CD4-positive, CD25-positive, alpha-beta regulatory T cell (primary cell): ENCODE measurements around the gene RASSF4. TPM values are rescaled to one million over a fixed set of nuclear protein-coding genes. Genes with fewer than 3 reads are reported as not detected.
A peak's percentile ranks its signal among the peaks of the same experiment; 100 is the strongest.

Experiments used
- ATAC-seq, 2 donors: fragments of 150-1000 bp; cut with Tn5 transposase; one replicate each; pipeline ENCODE4 v1.10.0; 2021; ENCODE audit warnings: low read depth in 2 of 2, moderate number of reproducible peaks in 2 of 2, moderate library complexity in 1 of 2
- DNase-seq, 3 donors: peaks; one replicate each; pipeline versions ENCODE4 v3.0.0 to v3.0.0-alpha.2; 2012 to 2022; ENCODE audit warnings: mixed read lengths in 1 of 3
- H3K27ac ChIP-seq: one replicate; pipeline ENCODE4 v1.7.0; 2013; ENCODE audit warnings: mild to moderate bottlenecking, low read length; ENCODE audit not compliant: insufficient read depth, poor library complexity, severe bottlenecking
- H3K27me3 ChIP-seq: one replicate; pipeline ENCODE4 v1.7.0; 2013; ENCODE audit warnings: low read length; ENCODE audit not compliant: control insufficient read depth, insufficient read depth
- H3K36me3 ChIP-seq: one replicate; pipeline ENCODE4 v1.7.0; 2013; ENCODE audit warnings: mild to moderate bottlenecking, low read length, moderate library complexity; ENCODE audit not compliant: control insufficient read depth, insufficient read depth
- H3K4me1 ChIP-seq: 2 replicates; pipeline ENCODE4 v1.7.0; 2013; ENCODE audit warnings: mild to moderate bottlenecking, low read length; ENCODE audit not compliant: insufficient read depth, control insufficient read depth, poor library complexity, severe bottlenecking
- H3K4me3 ChIP-seq: one replicate; pipeline ENCODE4 v1.7.0; 2013; ENCODE audit warnings: low read depth, mild to moderate bottlenecking, low read length, moderate library complexity
- H3K9me3 ChIP-seq, 2 experiments: 1 replicate in 1 of 2; 2 replicates in 1 of 2; pipeline ENCODE4 v1.7.0; 2013; ENCODE audit warnings: low read length in 2 of 2, mild to moderate bottlenecking in 1 of 2, moderate library complexity in 1 of 2; ENCODE audit not compliant: control insufficient read depth in 2 of 2
- H3K27ac Mint-ChIP-seq, 3 donors: one replicate each; pipeline ENCODE4 v1.8.0; 2020 to 2022; ENCODE audit warnings: mild to moderate bottlenecking in 3 of 3, mixed read lengths in 3 of 3, moderate library complexity in 2 of 3
- H3K27me3 Mint-ChIP-seq: one replicate; pipeline ENCODE4 v1.8.0; 2022; ENCODE audit warnings: mild to moderate bottlenecking, mixed read lengths
- H3K36me3 Mint-ChIP-seq: one replicate; pipeline ENCODE4 v1.8.0; 2020; ENCODE audit warnings: mixed read lengths
- H3K4me1 Mint-ChIP-seq, 4 donors: one replicate each; pipeline ENCODE4 v1.8.0; 2020 to 2022; ENCODE audit warnings: mixed read lengths in 4 of 4, mild to moderate bottlenecking in 1 of 4
- H3K4me3 Mint-ChIP-seq, 4 donors: one replicate each; pipeline ENCODE4 v1.8.0; 2020 to 2022; ENCODE audit warnings: mild to moderate bottlenecking in 4 of 4, mixed read lengths in 4 of 4, moderate library complexity in 3 of 4
- H3K9me3 Mint-ChIP-seq, 7 donors: one replicate each; pipeline ENCODE4 v1.8.0; 2020 to 2022; ENCODE audit warnings: mixed read lengths in 7 of 7, mild to moderate bottlenecking in 3 of 7, moderate library complexity in 2 of 7
- polyA plus RNA-seq, 4 donors: library from polyadenylated mRNA; unstranded; fragments of 300-500 nt; fragmentation: Illumina TruSeq; gene quantifications; one replicate each; pipeline ENCODE4 v1.2.3, GENCODE V29; 2021
- total RNA-seq: library from RNA; stranded (reverse); gene quantifications from one replicate; pipeline ENCODE4 v1.2.3, GENCODE V29; 2022

RASSF4 gene
- total and polyA plus RNA-seq, 5 donors from 2014 or later = 0.37 to 1.3 (median 0.53) TPM; not detected in 1

GRCh38 chr10:44954042-44954441, 5.6 kb upstream of the RASSF4 start:
- no peak overlapping the region for H3K27ac ChIP-seq
- peaks cover 3% of the 10 kb centered on the region for H3K36me3 ChIP-seq
- peaks cover 6 to 30% (median 20%) of the 10 kb centered on the region in 4 donors for H3K4me1 Mint-ChIP-seq
- no peak for DNase-seq
- no peaks in the 10 kb centered on the region for H3K9me3 ChIP-seq
- H3K27me3 Mint-ChIP-seq = no peaks in the 10 kb centered on the region
- no peak overlapping the region for H3K4me3 ChIP-seq
- peaks cover 20% of the 10 kb centered on the region for H3K36me3 Mint-ChIP-seq
- no peaks in the 10 kb centered on the region for H3K27me3 ChIP-seq
- no peaks in the 10 kb centered on the region for H3K9me3 Mint-ChIP-seq
- ATAC-seq = no peak
- H3K27ac Mint-ChIP-seq = no peak overlapping the region
- H3K4me1 ChIP-seq = peaks cover 9% of the 10 kb centered on the region
- H3K4me3 Mint-ChIP-seq = no peak overlapping the region

- peaks cover 3% of the 10 kb centered on the region for H3K36me3 ChIP-seq
- H3K4me1 Mint-ChIP-seq = peaks cover 6 to 33% (median 23%) of the 10 kb centered on the region in 4 donors
- H3K36me3 Mint-ChIP-seq = peaks cover 20% of the 10 kb centered on the region
- ATAC-seq (no peak), DNase-seq (no peak)
- H3K27ac Mint-ChIP-seq = peak overlapping the region in 1 of 3 donors; percentile 64
- no peak overlapping the region for H3K27ac ChIP-seq
- no peak overlapping the region for H3K4me3 Mint-ChIP-seq
- H3K4me3 ChIP-seq = no peak overlapping the region
- no peaks in the 10 kb centered on the region for H3K9me3 ChIP-seq
- no peaks in the 10 kb centered on the region for H3K27me3 Mint-ChIP-seq
- H3K9me3 Mint-ChIP-seq = no peaks in the 10 kb centered on the region
- H3K4me1 ChIP-seq = peaks cover 14% of the 10 kb centered on the region
- H3K27me3 ChIP-seq = no peaks in the 10 kb centered on the region
Observed at GRCh38 chr10:44954962-44955361, 4.6 kb upstream of the RASSF4 start.

DNA sequence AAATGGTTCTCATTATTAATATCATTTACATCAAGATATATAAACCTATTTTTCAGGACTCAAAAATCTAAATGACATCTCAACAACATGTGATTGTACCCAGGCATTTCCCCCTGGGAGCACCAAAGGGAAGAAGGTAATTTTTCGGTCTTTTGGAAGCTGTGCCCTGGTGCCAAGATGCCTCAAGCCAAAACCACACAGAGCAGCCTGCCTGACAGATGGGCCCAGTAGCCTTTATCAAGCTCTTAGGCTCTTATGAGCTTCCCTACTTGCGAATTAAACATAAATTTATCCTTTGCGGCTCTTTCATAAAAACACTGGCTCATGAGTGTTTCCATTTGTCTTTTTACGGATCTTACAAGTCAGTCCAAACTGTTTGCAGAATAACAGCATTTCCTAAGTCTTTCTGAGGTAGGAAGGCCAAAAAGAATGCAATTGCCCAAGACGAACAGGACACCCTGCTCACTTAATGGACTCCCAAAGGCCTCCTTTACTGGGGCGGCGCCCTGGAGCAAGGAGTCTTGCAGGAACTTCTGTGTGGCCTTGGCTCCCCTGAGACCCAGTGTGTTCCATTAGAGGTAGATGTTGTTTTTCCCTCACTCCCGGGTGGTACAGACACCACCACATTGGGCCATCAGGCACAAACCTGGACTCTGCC, 4.1 kb upstream of the RASSF4 start:
- Mint-ChIP-seq H3K4me3 (peak overlapping the region in 2 of 4 donors; percentile 1 to 31), H3K27me3 (no peaks in the 10 kb centered on the region), H3K4me1 (peaks cover 6 to 38% (median 25%) of the 10 kb centered on the region in 4 donors), H3K9me3 (no peaks in the 10 kb centered on the region), H3K36me3 (peaks cover 20% of the 10 kb centered on the region), H3K27ac (no peak overlapping the region)
- no peaks in the 10 kb centered on the region for H3K27me3 ChIP-seq
- DNase-seq = no peak
- H3K27ac ChIP-seq = no peak overlapping the region
- peaks cover 3% of the 10 kb centered on the region for H3K36me3 ChIP-seq
- no peak overlapping the region for H3K4me3 ChIP-seq
- no peaks in the 10 kb centered on the region for H3K9me3 ChIP-seq
- no peak for ATAC-seq
- H3K4me1 ChIP-seq = peaks cover 18% of the 10 kb centered on the region

- Mint-ChIP-seq H3K27me3 (no peaks in the 10 kb centered on the region), H3K4me3 (peak overlapping the region in 1 of 4 donors; percentile 31)
Observed at GRCh38 chr10:44956226-44956625, 3.4 kb upstream of the RASSF4 start.

GRCh38 chr10:44956717-44957706, 2.6 kb upstream of the RASSF4 start:
- no peaks in the 10 kb centered on the region for H3K27me3 Mint-ChIP-seq
- H3K36me3 ChIP-seq = peaks cover 3% of the 10 kb centered on the region
- no peak overlapping the region for H3K4me3 ChIP-seq
- H3K27ac ChIP-seq = no peak overlapping the region
- H3K36me3 Mint-ChIP-seq = peaks cover 17% of the 10 kb centered on the region
- H3K27me3 ChIP-seq = no peaks in the 10 kb centered on the region
- H3K4me1 Mint-ChIP-seq = peaks cover 6 to 45% (median 29%) of the 10 kb centered on the region in 4 donors
- DNase-seq = no peak
- H3K9me3 ChIP-seq = no peaks in the 10 kb centered on the region
- H3K27ac Mint-ChIP-seq = peak overlapping the region; percentile 33 to 82 (median 72)
- no peak for ATAC-seq
- no peaks in the 10 kb centered on the region for H3K9me3 Mint-ChIP-seq
- peaks cover 18% of the 10 kb centered on the region for H3K4me1 ChIP-seq
- H3K4me3 Mint-ChIP-seq = peak overlapping the region in 3 of 4 donors; percentile 38 to 95 (median 90)

More at GRCh38 chr10:44956226-44956625, 3.4 kb upstream of the RASSF4 start:
- H3K36me3 ChIP-seq = peaks cover 3% of the 10 kb centered on the region
- ATAC-seq (no peak), DNase-seq (no peak)
- H3K27me3 ChIP-seq = no peaks in the 10 kb centered on the region
- peaks cover 20% of the 10 kb centered on the region for H3K36me3 Mint-ChIP-seq
- peaks cover 6 to 45% (median 29%) of the 10 kb centered on the region in 4 donors for H3K4me1 Mint-ChIP-seq
- no peak overlapping the region for H3K4me3 ChIP-seq
- no peak overlapping the region for H3K27ac ChIP-seq
- no peaks in the 10 kb centered on the region for H3K9me3 ChIP-seq
- peak overlapping the region in 1 of 3 donors; percentile 51 for H3K27ac Mint-ChIP-seq
- H3K4me1 ChIP-seq = peaks cover 18% of the 10 kb centered on the region
- no peaks in the 10 kb centered on the region for H3K9me3 Mint-ChIP-seq

DNA sequence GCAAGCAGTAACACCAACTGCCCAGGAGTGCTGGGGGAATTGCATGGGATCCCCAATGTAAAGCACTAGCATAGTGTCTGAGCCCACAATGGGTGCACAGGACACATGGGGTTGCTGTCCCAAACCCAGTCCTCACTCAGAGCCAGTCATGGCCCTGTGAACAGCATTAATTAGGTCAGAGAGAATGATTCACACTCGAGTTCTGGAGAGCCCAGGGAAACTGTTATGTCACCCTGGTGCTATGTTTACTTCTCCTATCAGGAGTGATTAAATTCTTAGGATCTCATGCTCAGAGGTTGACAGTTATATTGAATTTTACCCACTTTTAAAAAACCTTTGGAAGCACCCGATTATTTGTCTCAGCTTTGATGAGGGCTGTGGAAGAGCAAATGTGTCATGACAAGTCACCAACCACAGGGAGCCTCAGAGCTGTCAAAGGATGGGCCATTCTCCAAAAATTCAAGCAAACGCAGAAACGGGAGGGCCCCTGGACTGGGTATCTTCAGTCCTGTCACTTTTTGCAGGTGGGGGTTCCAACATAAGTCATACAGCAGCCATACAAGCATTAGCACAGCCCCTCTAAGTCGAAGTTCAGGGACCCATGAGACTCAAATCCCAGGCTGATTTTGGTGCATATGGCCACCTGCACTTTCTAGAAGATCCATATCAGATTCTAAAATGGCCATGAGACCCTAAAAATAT, 1.3 kb upstream of the RASSF4 start:
- Histone ChIP-seq H3K9me3 (no peaks in the 10 kb centered on the region), H3K27ac (no peak overlapping the region), H3K36me3 (peaks cover 3% of the 10 kb centered on the region), H3K4me1 (peaks cover 18% of the 10 kb centered on the region), H3K4me3 (peak overlapping the region; percentile 90), H3K27me3 (no peaks in the 10 kb centered on the region)
- H3K9me3 Mint-ChIP-seq = no peaks in the 10 kb centered on the region
- H3K4me3 Mint-ChIP-seq = peak overlapping the region; percentile 89 to 95 (median 90)
- ATAC-seq (no peak), DNase-seq (no peak)
- peaks cover 17% of the 10 kb centered on the region for H3K36me3 Mint-ChIP-seq
- peak overlapping the region; percentile 72 to 85 (median 84) for H3K27ac Mint-ChIP-seq
- H3K4me1 Mint-ChIP-seq = peaks cover 6 to 45% (median 29%) of the 10 kb centered on the region in 4 donors
- no peaks in the 10 kb centered on the region for H3K27me3 Mint-ChIP-seq

GRCh38 chr10:44958898-44959246, 730 bp upstream of the RASSF4 start:
- Mint-ChIP-seq H3K9me3 (no peaks in the 10 kb centered on the region), H3K4me1 (peaks cover 6 to 45% (median 28%) of the 10 kb centered on the region in 4 donors), H3K4me3 (peak overlapping the region; percentile 89 to 95 (median 90)), H3K27ac (peak overlapping the region in 2 of 3 donors; percentile 72 to 85), H3K27me3 (no peaks in the 10 kb centered on the region), H3K36me3 (peaks cover 17% of the 10 kb centered on the region)
- Histone ChIP-seq H3K4me1 (peaks cover 18% of the 10 kb centered on the region), H3K27ac (no peak overlapping the region), H3K9me3 (no peaks in the 10 kb centered on the region), H3K36me3 (peaks cover 3% of the 10 kb centered on the region), H3K27me3 (no peaks in the 10 kb centered on the region), H3K4me3 (peak overlapping the region; percentile 90)
- DNase-seq (no peak), ATAC-seq (no peak)
